GM10266 (cell line): ENCODE measurements around the gene TMEFF1.

Source experiments
- DNase-seq: peaks from one replicate; pipeline ENCODE4 v3.0.0; 2012; ENCODE audit errors: extremely low spot score
- CTCF ChIP-seq: IDR thresholded peaks from 2 replicates; pipeline ENCODE4 v1.5.1; 2012; ENCODE audit warnings: mild to moderate bottlenecking, low read depth; ENCODE audit not compliant: control insufficient read depth, insufficient read depth; ENCODE audit errors: missing control alignments

The TMEFF1 gene

GRCh38 chr9:100584951-100585350 lies 112.0 kb downstream of the TMEFF1 start:
- no peak for TF ChIP-seq CTCF

GRCh38 chr9:100586093-100586492 lies 113.1 kb downstream of the TMEFF1 start:
- no peak for DNase-seq
- no peak for TF ChIP-seq CTCF

More at GRCh38 chr9:100584951-100585350, 112.0 kb downstream of the TMEFF1 start:
- DNase-seq: no peak

- no peak for DNase-seq
- no peak for TF ChIP-seq CTCF
Observed at GRCh38 chr9:100587375-100587774, 114.4 kb downstream of the TMEFF1 start.

- no peak for DNase-seq
Observed at GRCh38 chr9:100589582-100589981, 116.6 kb downstream of the TMEFF1 start.

GRCh38 chr9:100590481-100590880 lies 117.5 kb downstream of the TMEFF1 start:
- DNase-seq: no peak
- no peak for TF ChIP-seq CTCF

More at GRCh38 chr9:100589582-100589981, 116.6 kb downstream of the TMEFF1 start:
- no peak for TF ChIP-seq CTCF

- no peak for TF ChIP-seq CTCF
- no peak for DNase-seq
Observed at GRCh38 chr9:100591139-100591538, 118.2 kb downstream of the TMEFF1 start.

- TF ChIP-seq CTCF: no peak
- DNase-seq: no peak
Observed at GRCh38 chr9:100591639-100592412, 118.9 kb downstream of the TMEFF1 start.
